GM13976 (cell line): ENCODE measurements around the gene BEST2.

Source experiments
- DNase-seq: peaks from one replicate; pipeline ENCODE4 v3.0.0; 2012; ENCODE audit warnings: low spot score
- in situ Hi-C: fragments of 300-500 bp; cut with MboI; formaldehyde crosslinking; loops from one replicate; pipeline ENCODE4 v1.12.0; 2022; ENCODE audit warnings: low sequenced_read_pairs, mixed read lengths, inconsistent platforms; ENCODE audit not compliant: unreplicated experiment
- TF ChIP-seq, protein P1 (sequence below): IDR thresholded peaks from 2 replicates; pipeline ENCODE4 v1.5.1; 2012; ENCODE audit warnings: borderline replicate concordance, mild to moderate bottlenecking; ENCODE audit not compliant: insufficient read depth; ENCODE audit errors: extremely low read depth, missing control alignments, control extremely low read depth

BEST2 gene

DNA sequence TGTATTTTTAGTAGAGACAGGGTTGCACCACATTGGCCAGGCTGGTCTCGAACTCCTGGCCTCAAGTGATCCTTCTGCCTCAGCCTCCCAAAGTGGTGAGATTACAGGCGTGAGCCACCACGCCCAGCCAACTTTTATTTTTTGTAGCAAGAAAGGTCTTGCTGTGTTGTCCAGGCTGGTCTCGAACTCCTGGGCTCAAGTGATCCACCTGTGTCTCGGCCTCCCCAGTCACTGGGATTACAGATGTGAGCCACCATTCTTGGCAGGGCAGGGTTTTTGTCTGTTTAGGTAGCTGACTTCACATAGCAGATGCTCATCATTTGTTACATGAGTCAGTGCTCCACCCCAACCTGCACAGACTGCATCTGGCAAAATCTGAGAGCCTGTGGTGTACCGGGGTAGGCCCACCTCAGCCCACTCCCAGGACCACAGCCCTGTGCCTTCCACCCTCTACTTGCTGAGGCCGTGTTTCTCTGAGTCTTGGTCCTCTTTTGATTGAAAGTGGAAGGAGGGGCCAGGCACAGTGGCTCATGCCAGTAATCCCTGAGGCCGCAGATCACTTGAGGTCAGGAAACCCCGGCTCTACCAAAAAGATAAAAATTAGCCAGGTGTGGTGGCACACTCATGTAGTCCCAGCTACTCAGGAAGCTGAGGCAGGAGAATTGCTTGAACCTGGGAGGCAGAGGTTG, 23.7 kb upstream of the BEST2 start:
- TF ChIP-seq, protein P1, sequence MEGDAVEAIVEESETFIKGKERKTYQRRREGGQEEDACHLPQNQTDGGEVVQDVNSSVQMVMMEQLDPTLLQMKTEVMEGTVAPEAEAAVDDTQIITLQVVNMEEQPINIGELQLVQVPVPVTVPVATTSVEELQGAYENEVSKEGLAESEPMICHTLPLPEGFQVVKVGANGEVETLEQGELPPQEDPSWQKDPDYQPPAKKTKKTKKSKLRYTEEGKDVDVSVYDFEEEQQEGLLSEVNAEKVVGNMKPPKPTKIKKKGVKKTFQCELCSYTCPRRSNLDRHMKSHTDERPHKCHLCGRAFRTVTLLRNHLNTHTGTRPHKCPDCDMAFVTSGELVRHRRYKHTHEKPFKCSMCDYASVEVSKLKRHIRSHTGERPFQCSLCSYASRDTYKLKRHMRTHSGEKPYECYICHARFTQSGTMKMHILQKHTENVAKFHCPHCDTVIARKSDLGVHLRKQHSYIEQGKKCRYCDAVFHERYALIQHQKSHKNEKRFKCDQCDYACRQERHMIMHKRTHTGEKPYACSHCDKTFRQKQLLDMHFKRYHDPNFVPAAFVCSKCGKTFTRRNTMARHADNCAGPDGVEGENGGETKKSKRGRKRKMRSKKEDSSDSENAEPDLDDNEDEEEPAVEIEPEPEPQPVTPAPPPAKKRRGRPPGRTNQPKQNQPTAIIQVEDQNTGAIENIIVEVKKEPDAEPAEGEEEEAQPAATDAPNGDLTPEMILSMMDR: no peak
- in situ Hi-C loops: no loop called here
- DNase-seq: no peak

DNA sequence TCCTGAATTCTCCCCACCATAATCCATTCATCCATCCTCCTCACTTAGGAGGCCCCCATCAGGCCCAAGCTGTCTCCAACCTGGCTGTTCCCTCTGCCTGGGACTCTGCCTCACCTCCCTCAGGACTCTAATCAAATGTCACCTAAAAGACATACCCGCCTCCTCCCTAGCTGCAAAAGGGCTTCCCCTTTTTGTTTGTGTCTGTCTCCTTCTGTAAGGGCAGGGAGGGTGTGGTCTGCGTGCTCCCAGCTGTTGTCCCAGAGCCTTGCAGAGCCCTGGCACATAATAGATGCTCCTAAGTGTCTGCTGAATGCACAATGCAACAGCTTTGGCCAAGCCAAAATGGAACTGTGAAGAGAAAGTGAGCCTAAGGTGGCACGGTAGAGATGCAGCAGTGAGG, 21.5 kb upstream of the BEST2 start:
- TF ChIP-seq, protein P1: no peak
- in situ Hi-C loops: no loop called here
- DNase-seq: no peak

DNA sequence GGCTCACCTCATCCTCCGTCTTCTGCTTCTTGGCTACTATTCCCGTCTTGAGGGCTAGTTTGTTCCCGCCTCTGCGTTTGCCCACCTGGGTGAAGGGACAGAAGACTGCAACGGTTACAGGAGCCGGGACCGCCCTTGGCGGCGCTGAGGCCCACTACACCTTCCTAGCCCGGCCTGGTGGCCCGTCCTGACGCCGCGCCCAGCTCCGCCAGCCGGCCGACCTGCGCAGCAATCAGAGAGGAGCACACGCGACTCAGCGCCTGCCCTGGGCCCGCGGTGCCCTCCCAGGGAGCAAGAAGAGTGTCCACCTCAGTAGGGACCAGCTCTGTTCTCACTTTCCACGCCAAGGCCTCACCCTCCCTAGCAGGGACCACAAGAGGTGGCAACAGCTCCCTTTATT, 20.3 kb upstream of the BEST2 start:
- TF ChIP-seq, protein P1: no peak
- in situ Hi-C loops: no loop called here
- no peak for DNase-seq

DNA sequence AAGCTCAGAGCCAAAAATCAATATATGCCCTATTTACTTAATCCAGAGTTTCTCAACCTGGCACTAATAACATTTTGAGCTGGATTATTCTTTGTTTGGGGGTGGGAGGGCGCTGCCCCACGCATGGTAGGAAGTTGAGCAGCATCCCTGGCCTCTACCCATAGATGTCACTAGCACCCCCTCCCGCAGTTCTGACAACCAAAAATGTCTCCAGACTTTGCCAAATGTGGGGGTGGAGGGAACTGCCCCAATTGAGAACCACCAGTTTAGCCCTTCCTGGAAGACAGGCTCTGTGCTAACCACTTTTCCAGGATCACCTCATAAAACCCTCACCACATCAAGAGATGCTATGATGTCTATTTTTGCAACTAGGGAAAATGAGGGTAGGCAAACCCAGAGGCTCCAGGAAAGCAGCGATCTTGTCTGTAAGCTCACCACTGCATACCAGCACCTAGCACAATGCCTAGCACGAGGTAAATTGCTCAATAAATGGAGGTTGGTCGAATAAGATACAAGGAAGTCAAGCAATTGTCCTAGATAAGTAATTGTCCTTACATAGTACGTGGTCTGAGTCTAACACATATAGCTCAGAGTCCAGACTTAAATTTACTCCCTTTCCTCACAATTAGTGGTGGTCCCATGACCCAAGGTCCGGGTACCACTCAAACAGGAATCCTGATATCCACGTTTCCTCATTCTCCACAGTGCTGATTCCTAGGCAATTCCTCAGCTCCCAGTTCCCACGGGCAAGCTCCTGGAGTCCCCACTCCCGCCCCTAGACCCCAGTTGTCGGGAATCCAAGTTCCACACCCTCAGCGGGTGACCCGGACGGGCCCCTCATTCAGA, 18.0 kb upstream of the BEST2 start:
- peak; percentile 69 for DNase-seq
- in situ Hi-C loops: no loop called here
- TF ChIP-seq, protein P1: peak; percentile 46

DNA sequence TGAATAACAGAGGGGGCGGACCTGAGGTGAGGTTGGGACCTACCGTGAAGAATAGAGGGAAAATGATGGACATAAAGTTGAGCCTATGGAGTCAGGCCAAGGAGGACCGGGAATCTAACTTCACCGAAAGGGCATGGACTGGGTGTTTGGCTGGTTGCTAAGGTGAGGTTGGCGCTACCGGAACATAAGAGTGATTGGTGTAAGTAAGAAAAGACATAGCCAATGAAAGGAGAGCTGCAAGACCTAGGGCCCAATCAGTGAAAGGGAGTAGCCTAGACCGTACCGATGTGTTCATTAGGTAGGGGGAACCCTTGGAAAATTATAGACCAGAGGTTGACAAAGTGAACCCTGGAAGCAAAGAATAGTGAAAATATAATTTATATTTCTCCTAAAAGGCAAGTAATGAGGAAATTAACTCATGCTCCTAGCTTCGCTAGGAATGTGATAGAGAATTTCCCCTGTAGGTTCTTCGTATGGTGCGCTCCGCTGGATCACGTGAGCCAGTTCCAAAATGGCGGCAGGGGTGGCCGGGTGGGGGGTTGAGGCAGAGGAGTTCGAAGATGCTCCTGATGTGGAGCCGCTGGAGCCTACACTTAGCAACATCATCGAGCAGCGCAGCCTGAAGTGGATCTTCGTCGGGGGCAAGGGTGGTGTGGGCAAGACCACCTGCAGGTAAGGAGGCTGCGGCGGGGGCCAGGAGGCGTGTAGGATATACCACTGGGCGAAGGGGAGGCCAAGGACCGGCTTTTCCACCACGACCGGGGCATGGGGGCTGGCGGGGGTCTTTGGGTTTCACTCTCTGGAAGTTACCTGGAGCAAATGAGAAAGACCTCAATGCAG, 14.4 kb upstream of the BEST2 start, which contains the start of gene GET3:
TSS of gene GET3 (plus strand) at position 503 of the 840 bp plus-strand sequence. CDS start at position 512, 9 bp downstream.
- in situ Hi-C loops: no loop called here
- DNase-seq: peak; percentile 92
- TF ChIP-seq, protein P1: no peak

DNA sequence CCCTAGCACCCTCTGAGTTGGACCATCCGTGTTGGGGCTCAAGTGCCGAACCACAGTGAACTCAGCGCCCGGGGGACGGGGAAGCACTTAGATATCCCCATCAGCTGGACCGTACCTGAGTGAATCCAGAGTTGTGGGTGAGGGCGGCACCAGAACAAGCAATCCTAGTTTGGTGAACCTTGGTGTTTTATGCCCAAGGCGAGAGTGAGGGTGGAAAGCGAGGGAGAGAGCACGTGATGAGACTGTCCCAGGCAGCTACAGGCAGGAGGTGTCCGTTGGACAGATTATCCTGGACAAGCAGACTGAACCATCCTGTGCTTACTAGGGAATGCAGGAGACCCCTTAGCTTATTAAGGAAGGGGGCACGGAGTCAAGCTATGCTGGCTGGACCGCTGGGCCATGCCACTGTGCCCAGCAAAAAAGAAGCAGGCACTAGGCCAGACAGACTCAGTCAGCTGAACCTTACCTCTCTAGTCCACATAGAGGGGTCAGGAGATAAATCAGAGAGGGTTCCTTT, 13.7 kb upstream of the BEST2 start:
- TF ChIP-seq, protein P1: no peak
- in situ Hi-C loops: no loop called here

More for the DNA sequence above, 13.7 kb upstream of the BEST2 start:
- DNase-seq: no peak
